AG09319 (cell line): Measurements from ENCODE around the gene CISTR.

ENCODE experiments used
- DNase-seq: peaks from one replicate; pipeline ENCODE4 v3.0.0-alpha.2; 2010; ENCODE audit warnings: low read depth; ENCODE audit errors: extremely low read depth
- CTCF ChIP-seq: IDR thresholded peaks from 2 replicates; pipeline ENCODE4 v1.5.1; 2011; ENCODE audit warnings: low read depth, mild to moderate bottlenecking, inconsistent platforms, low read length, moderate library complexity

CISTR gene

GRCh38 chr12:53743266-53744129 is 8.3 kb downstream of the CISTR start:
- no peak for DNase-seq
- TF ChIP-seq CTCF = peak; percentile 91

GRCh38 chr12:53740130-53740491 is 11.7 kb downstream of the CISTR start:
- no peak for TF ChIP-seq CTCF

GRCh38 chr12:53739214-53740129 is 12.3 kb downstream of the CISTR start:
- TF ChIP-seq CTCF = no peak
- DNase-seq = no peak

More at GRCh38 chr12:53740130-53740491, 11.7 kb downstream of the CISTR start:
- no peak for DNase-seq

GRCh38 chr12:53738406-53739213 is 13.2 kb downstream of the CISTR start:
- no peak for TF ChIP-seq CTCF
- DNase-seq = no peak

- no peak for DNase-seq
- TF ChIP-seq CTCF = no peak
Measured at GRCh38 chr12:53737951-53738405, 13.8 kb downstream of the CISTR start.

GRCh38 chr12:53737093-53737808 is 14.5 kb downstream of the CISTR start:
- TF ChIP-seq CTCF = no peak
- no peak for DNase-seq
